ENCODE measurements around the gene CACNG5. TPM values are rescaled to one million over a fixed set of nuclear protein-coding genes. Genes with fewer than 3 reads are reported as not detected.

CACNG5 gene
- total and polyA plus RNA-seq, 2 donors (not counting 1 experiment from before 2014, with no cell fraction given), result not detected

GRCh38 chr17:66906321-66907278 is 71.7 kb downstream of the CACNG5 start:
- H3K27ac Mint-ChIP-seq, result no peak overlapping the region

More at GRCh38 chr17:66906321-66907278, 71.7 kb downstream of the CACNG5 start:
- Histone ChIP-seq H3K27me3 (replicated peaks in 1 of 4; ENCODE audit: control extremely low read depth in 1 of 4, control insufficient read depth in 3 of 4, insufficient read depth in 4 of 4, low read length in 3 of 4) (peaks cover 0 to 3% (median 0%) of the 10 kb centered on the region in 4 experiments), H3K36me3 (replicated peaks in 1 of 2; ENCODE audit: control extremely low read depth in 1 of 2, control insufficient read depth in 1 of 2, extremely low read depth in 1 of 2, insufficient read depth in 2 of 2, low read length in 1 of 2) (no peaks in the 10 kb centered on the region), H3K4me1 (ENCODE audit: control insufficient read depth in 2 of 2, insufficient read depth in 2 of 2, low read length in 2 of 2) (no peaks in the 10 kb centered on the region), H3K9ac (ENCODE audit: low read length) (no peak overlapping the region), H3K27ac (ENCODE audit: low read length in 2 of 2) (no peak overlapping the region), H3K9me3 (ENCODE audit: control extremely low read depth in 1 of 3, control insufficient read depth in 2 of 3, insufficient read depth in 1 of 3, low read length in 2 of 3) (peaks cover 0 to 3% (median 0%) of the 10 kb centered on the region in 3 donors), H2AFZ (ENCODE audit: insufficient read depth, low read depth, low read length, poor library complexity, severe bottlenecking) (peak overlapping the region; percentile 44), H4K20me1 (ENCODE audit: control insufficient read depth, insufficient read depth, low read length, poor library complexity, severe bottlenecking) (no peaks in the 10 kb centered on the region), H3K4me2 (replicated peaks; ENCODE audit: low read depth, low read length, poor library complexity, severe bottlenecking) (no peak overlapping the region), H3K79me2 (ENCODE audit: control insufficient read depth, insufficient read depth, low read length) (no peaks in the 10 kb centered on the region), H3K4me3 (ENCODE audit: control extremely low read depth in 1 of 5, extremely low read depth in 1 of 5, insufficient read depth in 1 of 5, low read depth in 2 of 5, low read length in 4 of 5) (no peak overlapping the region)
- TF ChIP-seq CTCF (IDR thresholded peaks at IDR 0.05) (peak; percentile 78), EZH2 (IDR thresholded peaks at IDR 0.05; ENCODE audit: borderline replicate concordance, insufficient read depth, low read depth, low read length, poor library complexity, severe bottlenecking) (no peak)
- ChIA-PET CTCF (interaction anchor here (0.6 to 1.1 kb wide), 2 partner anchors 9 to 191 kb away, joined by 3 read pairs; no protein-coding TSS in a partner anchor), POLR2A (no interaction called here)
- Mint-ChIP-seq H3K9me3 (ENCODE audit: insufficient read depth) (peaks cover 6% of the 10 kb centered on the region), H3K27me3 (peaks cover 8% of the 10 kb centered on the region), H3K4me1 (peaks cover 4% of the 10 kb centered on the region), H3K4me3 (no peak overlapping the region)
- ATAC-seq (ENCODE audit: low read depth), result no peak
- WGBS (ENCODE audit: insufficient coverage), result 40% methylated on average over 13 of the region's 20 CpGs
- DNase-seq, result peak; percentile 56
- intact Hi-C loops (cut with micrococcal nuclease), result no loop called here
